Keratinocyte (primary cell): Measurements from ENCODE around the gene SLC18A2. TPM values are rescaled to one million over a fixed set of nuclear protein-coding genes. Genes with fewer than 3 reads are reported as not detected.

ENCODE experiments used
- DNase-seq: peaks from one replicate; pipeline ENCODE4 v3.0.0-alpha.2; 2011; ENCODE audit warnings: low read depth, missing footprints, low spot score
- FAIRE-seq: peaks from 2 replicates; lab custom pipeline; 2011; peaks lifted over from hg19 to GRCh38; lab: Jason Lieb, UNC
- H2AFZ ChIP-seq: 2 replicates; pipeline ENCODE4 v1.6.0; 2012; ENCODE audit warnings: low read length, control low read depth, inconsistent platforms; ENCODE audit not compliant: control insufficient read depth
- H3K27ac ChIP-seq: 2 replicates; pipeline ENCODE4 v1.5.1; 2011; ENCODE audit warnings: low read length; ENCODE audit not compliant: control insufficient read depth, insufficient read depth
- H3K27me3 ChIP-seq: 3 replicates; pipeline ENCODE4 v1.6.0; 2011; ENCODE audit warnings: low read length; ENCODE audit not compliant: control insufficient read depth, insufficient read depth; ENCODE audit errors: extremely low read depth
- H3K36me3 ChIP-seq, 2 experiments: 2 replicates in 1 of 2; 3 replicates in 1 of 2; pipeline ENCODE4 v1.5.1; 2011; ENCODE audit warnings: low read length in 2 of 2, mild to moderate bottlenecking in 1 of 2; ENCODE audit not compliant: control insufficient read depth in 2 of 2, insufficient read depth in 2 of 2; ENCODE audit errors: extremely low read depth in 1 of 2
- H3K4me1 ChIP-seq: 3 replicates; pipeline ENCODE4 v1.5.1; 2011; ENCODE audit warnings: low read length; ENCODE audit not compliant: control insufficient read depth, insufficient read depth; ENCODE audit errors: extremely low read depth
- H3K4me2 ChIP-seq: 3 replicates; pipeline ENCODE4 v1.6.0; 2011; ENCODE audit warnings: low read depth, low read length; ENCODE audit not compliant: control insufficient read depth, insufficient read depth; ENCODE audit errors: extremely low read depth
- H3K4me3 ChIP-seq, 3 experiments: fragments of 200-600 bp in 1 of 3; sonication (generic) in 1 of 3; 2 replicates in 2 of 3; 3 replicates in 1 of 3; pipeline ENCODE4 v1.5.1; 2011 to 2016; ENCODE audit warnings: low read length in 3 of 3, mild to moderate bottlenecking in 3 of 3, control low read depth in 2 of 3, inconsistent platforms in 1 of 3, low read depth in 1 of 3, mixed read lengths in 1 of 3, mixed run types in 1 of 3, moderate library complexity in 1 of 3; ENCODE audit not compliant: control insufficient read depth in 2 of 3, insufficient read depth in 2 of 3; ENCODE audit errors: extremely low read depth in 1 of 3
- H3K79me2 ChIP-seq: 2 replicates; pipeline ENCODE4 v1.6.0; 2012; ENCODE audit warnings: low read length; ENCODE audit not compliant: control insufficient read depth, insufficient read depth
- H3K9ac ChIP-seq: 3 replicates; pipeline ENCODE4 v1.6.0; 2011; ENCODE audit warnings: low read length; ENCODE audit not compliant: control insufficient read depth, insufficient read depth; ENCODE audit errors: extremely low read depth
- H3K9me1 ChIP-seq: 3 replicates; pipeline ENCODE4 v1.6.0; 2011; ENCODE audit warnings: low read length; ENCODE audit not compliant: control insufficient read depth, insufficient read depth; ENCODE audit errors: extremely low read depth
- H3K9me3 ChIP-seq: 2 replicates; pipeline ENCODE4 v1.5.1; 2012; ENCODE audit warnings: low read depth, low read length; ENCODE audit not compliant: control insufficient read depth
- H4K20me1 ChIP-seq: 3 replicates; pipeline ENCODE4 v1.6.0; 2011; ENCODE audit warnings: low read length; ENCODE audit not compliant: control insufficient read depth, insufficient read depth; ENCODE audit errors: extremely low read depth
- CTCF ChIP-seq, 3 experiments: IDR thresholded peaks in 1 of 3; conservative IDR thresholded peaks in 1 of 3; optimal IDR thresholded peaks in 1 of 3; 2 replicates in 2 of 3; 3 replicates in 1 of 3; pipeline versions ENCODE3 to v1.5.1; 2011; ENCODE audit warnings: low read length in 3 of 3, mild to moderate bottlenecking in 3 of 3, moderate library complexity in 2 of 3, control low read depth in 1 of 3, inconsistent platforms in 1 of 3; ENCODE audit not compliant: insufficient read depth in 2 of 3; ENCODE audit errors: extremely low read depth in 1 of 3
- EZH2 ChIP-seq: IDR thresholded peaks from one replicate; pipeline ENCODE4 v1.6.1; 2012; ENCODE audit warnings: inconsistent platforms, mild to moderate bottlenecking, low read length, moderate library complexity
- dilution Hi-C: fragments of 300-500 bp; cut with MboI; formaldehyde crosslinking; loops from one replicate; pipeline ENCODE4 v1.7.0; 2020; ENCODE audit warnings: low sequenced_read_pairs; ENCODE audit not compliant: extremely low pct_ligation_motif_present
- polyA plus RNA-seq, 5 experiments: library from polyadenylated mRNA; depleted of rRNA in 3 of 5; stranded (reverse) in 3 of 5; stranded (forward) in 1 of 5; unstranded in 1 of 5; fragments of >200 nt; gene quantifications; 1 replicate in 1 of 5; 2 replicates in 3 of 5; 3 replicates in 1 of 5; pipeline versions ENCODE4 v1.2.1 to v1.2.3, GENCODE V29; 2011 to 2012; ENCODE audit warnings: missing spikeins in 2 of 5, low read depth in 1 of 5, low replicate concordance in 1 of 5

SLC18A2 gene
- polyA plus RNA-seq, 1 donor (not counting 4 experiments of a cell fraction or from before 2014, with no cell fraction given): not detected

- H3K27me3 ChIP-seq: peaks cover 11% of the 10 kb centered on the region
- no peak for TF ChIP-seq EZH2
- TF ChIP-seq CTCF (optimal IDR thresholded peaks at IDR 0.05 in 1 of 3, IDR thresholded peaks at IDR 0.05 in 1 of 3, conservative IDR thresholded peaks at IDR 0.05 in 1 of 3; ENCODE audit: extremely low read depth in 1 of 3, insufficient read depth in 2 of 3, low read length in 3 of 3): no peak
- H3K9ac ChIP-seq: no peak overlapping the region
- FAIRE-seq: no peak
- no peak for DNase-seq
- H3K79me2 ChIP-seq: no peaks in the 10 kb centered on the region
- H3K9me3 ChIP-seq: no peaks in the 10 kb centered on the region
- H3K4me3 ChIP-seq: no peak overlapping the region
- H3K9me1 ChIP-seq: no peaks in the 10 kb centered on the region
- no peak overlapping the region for H3K27ac ChIP-seq
- H4K20me1 ChIP-seq: no peaks in the 10 kb centered on the region
- dilution Hi-C loops: no loop called here
- no peak overlapping the region for H2AFZ ChIP-seq
- H3K36me3 ChIP-seq: no peaks in the 10 kb centered on the region
- no peak overlapping the region for H3K4me2 ChIP-seq
- peaks cover 4% of the 10 kb centered on the region for H3K4me1 ChIP-seq
Measured at GRCh38 chr10:117266400-117266799, 25.5 kb downstream of the SLC18A2 start.

- Histone ChIP-seq H2AFZ (no peak overlapping the region), H3K4me2 (no peak overlapping the region), H3K79me2 (no peaks in the 10 kb centered on the region), H3K36me3 (no peaks in the 10 kb centered on the region), H3K9me3 (no peaks in the 10 kb centered on the region), H3K4me3 (no peak overlapping the region), H4K20me1 (no peaks in the 10 kb centered on the region), H3K27ac (no peak overlapping the region), H3K9ac (no peak overlapping the region), H3K9me1 (no peaks in the 10 kb centered on the region), H3K4me1 (peaks cover 8% of the 10 kb centered on the region), H3K27me3 (peaks cover 11% of the 10 kb centered on the region)
- no peak for FAIRE-seq
- dilution Hi-C loops: no loop called here
- TF ChIP-seq CTCF (optimal IDR thresholded peaks at IDR 0.05 in 1 of 3, IDR thresholded peaks at IDR 0.05 in 1 of 3, conservative IDR thresholded peaks at IDR 0.05 in 1 of 3; ENCODE audit: extremely low read depth in 1 of 3, insufficient read depth in 2 of 3, low read length in 3 of 3): no peak
- no peak for TF ChIP-seq EZH2
- DNase-seq: no peak
Measured at GRCh38 chr10:117266812-117267211, 25.9 kb downstream of the SLC18A2 start.
